Renal cortex interstitium (tissue), 11 donors: ENCODE data around the gene C8G. TPM values are rescaled to one million over a fixed set of nuclear protein-coding genes. Genes with fewer than 3 reads are reported as not detected.

ENCODE experiments used
- DNase-seq, 11 donors: peaks; one replicate each; pipeline ENCODE4 v3.0.0-alpha.2; 2013; ENCODE audit warnings: low read depth in 9 of 11, low spot score in 4 of 11; ENCODE audit errors: extremely low read depth in 1 of 11
- polyA plus RNA-seq, 3 donors: library from polyadenylated mRNA; unstranded; fragments of 120-200 nt; gene quantifications; one replicate each; pipeline ENCODE4 v1.2.1, GENCODE V29; 2013; ENCODE audit not compliant: insufficient read length in 3 of 3

Gene C8G
- polyA plus RNA-seq, 3 donors, result 0.44 to 1.4 (median 0.57) TPM

DNA sequence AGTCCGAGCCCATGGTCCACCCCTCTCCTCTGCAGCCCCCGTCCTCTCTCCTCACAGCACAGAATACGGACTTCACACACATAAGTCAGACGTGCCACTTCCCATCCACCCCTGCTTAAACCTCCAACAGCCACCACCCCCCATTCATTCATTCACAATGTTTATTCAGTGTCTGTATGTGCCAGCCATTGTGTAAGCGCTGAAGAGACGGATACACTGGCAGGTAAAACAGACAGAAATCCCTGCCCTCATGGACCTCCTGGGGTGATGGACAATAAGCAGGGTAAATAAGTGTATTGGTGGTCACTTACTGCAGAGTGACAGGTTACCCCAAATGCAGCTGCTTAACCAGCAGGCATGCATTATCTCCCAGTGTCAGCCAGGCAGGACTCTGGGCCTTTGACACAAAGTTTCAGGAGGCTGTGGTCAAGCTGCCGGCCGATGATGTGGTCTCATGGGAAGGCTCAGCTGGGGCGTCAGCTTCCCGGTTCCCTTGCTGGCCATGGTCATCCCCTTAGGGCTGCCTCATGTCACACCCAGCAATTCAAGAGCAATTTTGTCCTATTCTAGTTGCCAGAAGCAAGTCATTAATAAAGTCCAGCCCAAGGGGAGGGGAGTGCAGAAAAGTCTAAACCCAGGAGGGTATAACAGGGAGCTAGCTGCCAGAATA is 45.3 kb downstream of the C8G start:
- no peak for DNase-seq

DNA sequence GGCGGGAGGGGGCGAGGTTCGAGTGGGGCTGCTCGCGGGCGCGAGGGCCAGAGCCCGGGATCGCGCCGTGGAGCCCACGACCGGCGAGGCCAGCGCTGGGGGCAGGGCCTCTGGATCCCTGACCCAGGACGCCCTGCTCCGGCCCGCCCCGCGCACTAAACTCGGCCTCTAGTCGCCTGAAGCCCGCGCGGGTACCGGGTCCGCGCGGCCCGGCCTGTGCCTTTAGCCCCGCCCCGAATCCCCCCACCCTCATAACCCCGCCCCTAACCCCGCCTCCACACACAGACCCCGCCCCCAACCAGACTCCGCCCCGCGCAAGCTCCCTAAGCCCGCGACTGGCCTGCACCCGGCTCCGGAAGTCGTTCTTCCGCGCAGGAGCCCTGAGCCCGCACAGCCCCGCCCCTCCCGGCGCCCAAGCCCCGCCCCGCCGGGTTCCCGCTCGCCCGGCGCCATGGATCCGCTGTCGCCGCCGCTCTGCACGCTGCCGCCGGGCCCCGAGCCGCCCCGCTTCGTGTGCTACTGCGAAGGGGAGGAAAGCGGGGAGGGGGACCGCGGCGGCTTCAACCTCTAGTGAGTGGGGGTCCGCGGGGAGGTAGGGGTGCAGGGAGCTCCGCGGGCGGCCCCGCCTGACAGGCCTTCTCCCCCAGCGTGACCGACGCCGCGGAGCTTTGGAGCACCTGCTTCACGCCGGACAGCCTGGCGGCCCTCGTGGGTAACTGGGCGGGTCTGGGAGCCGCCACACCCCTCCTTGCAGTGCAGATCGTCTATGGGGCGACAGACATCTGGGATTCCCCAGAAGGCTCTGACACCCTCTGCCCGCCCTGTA is 47.2 kb downstream of the C8G start, which contains the start of gene PAXX:
PAXX (plus strand) TSS at position 430 of the 826 bp plus-strand sequence; CDS start at position 452, 22 bp downstream.
- DNase-seq, result peak in 10 of 11 donors; percentile 47 to 87 (median 80)

DNA sequence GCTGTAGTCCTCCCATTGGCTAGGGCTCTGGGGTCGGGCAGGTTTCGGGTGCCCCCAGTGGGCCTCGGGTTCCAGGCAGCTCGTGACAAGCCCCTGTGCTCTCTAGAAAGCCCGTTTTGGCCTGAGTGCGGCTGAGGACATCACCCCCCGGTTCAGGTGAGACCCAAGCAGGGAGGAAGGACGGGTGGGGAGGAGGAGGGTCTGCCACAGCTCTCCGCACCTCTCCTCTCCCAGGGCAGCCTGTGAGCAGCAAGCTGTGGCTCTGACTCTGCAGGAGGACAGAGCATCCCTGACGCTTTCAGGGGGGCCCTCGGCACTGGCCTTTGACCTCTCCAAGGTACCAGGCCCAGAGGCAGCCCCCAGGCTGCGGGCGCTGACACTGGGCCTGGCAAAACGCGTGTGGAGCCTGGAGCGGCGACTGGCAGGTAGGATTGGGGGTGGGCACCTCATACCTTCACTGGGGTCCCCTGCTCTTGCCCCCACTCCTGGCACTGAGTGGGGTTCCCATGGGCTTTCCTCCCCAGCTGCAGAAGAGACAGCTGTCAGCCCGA is 47.9 kb downstream of the C8G start:
- no peak for DNase-seq

DNA sequence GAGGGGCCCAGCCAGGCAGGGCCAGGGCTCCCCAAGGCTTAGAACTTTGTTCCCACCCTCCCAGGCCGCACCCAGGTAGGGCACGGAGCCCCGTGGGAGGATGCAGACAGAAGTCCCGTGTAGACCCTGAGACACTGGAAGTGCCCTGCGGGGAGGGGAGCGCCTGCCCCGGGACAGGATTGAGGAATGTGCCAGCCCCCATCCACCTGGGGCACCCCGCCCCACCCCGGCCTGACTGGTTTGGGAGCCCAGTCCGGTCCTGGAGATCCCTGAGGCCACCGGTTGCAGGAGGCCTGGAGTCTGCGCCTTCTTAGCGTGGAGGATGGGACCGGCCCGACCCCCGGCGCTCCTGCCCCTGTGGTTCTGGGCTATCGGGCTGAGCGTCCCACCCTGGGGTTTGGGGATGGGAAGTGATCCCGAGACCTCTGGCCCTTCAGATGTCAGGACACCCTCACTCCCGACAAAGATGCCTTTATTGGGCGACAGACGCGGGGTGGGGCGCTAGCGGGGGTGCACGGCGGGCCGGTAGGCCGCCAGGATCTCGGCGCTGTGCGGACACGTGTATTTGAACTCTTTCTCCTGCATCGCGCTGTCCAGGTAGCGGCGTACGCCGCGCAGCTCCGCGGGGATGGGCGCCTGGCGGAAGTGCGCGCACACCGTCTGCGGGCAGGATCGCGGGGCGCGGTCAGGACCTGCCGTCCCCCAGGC is 49.3 kb downstream of the C8G start:
- DNase-seq, result no peak

DNA sequence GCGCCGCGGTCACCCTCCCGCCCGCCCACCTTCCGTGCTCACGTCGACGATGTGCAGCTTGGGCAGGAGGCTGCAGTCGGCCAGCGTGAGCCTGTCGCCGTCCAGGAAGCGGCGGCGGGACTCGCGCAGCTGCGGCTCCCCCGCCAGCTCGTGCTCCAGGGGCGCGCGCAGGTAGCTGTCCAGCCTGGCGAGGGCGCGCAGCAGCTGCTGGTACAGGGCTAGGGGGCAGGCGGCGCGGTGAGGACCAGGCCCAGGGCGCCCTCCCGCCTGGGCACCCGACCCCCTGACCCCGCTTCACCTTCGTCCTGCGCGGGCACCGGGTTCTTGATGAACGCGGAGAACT is 49.8 kb downstream of the C8G start:
- DNase-seq, result no peak

DNA sequence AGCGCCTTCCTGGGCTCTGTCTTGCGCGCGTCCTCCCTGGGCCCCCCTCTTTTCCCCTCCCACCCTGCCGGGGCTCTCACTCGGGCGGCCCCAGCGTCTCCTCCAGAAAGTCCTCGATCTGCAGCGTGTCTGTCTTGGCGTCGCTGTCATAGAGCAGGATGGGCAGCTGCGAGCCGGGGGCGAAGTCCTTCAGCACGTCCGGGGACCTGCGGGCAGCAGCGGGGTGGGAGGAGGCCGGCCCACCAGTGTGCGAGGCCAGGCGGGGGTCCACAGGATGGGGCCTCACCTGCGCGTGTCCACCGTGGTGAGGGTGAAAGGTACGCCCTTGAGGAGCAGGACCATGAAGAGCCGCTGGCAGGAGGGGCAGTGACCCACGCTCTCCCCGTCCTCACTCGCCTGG is 50.3 kb downstream of the C8G start:
- DNase-seq, result no peak

DNA sequence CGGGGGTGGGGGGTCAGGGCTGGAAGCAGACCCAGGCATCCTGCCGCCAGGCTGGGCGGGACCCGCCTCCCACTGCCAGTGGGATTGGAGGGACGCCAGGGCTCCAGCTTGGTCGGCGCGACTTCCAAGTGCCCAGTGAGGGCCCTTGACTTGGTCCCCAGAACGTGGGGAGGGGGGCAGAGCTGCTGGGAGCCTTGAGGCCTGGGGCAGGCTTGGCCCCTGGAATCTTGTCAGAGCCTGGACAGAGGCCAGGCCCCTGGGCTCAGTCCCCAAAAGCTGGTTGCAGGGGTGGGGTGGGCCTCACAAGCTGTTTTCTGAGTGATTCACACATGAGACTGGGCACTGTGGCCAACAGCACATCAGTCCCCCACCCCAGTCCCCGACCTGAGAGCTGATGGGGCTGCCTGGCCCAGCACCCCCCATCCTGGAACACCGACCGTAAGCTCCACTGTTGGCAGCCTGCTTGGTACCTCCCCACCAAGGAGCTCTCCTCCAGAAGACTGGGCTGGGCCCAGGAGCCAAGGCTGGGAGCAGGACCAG is 50.8 kb downstream of the C8G start:
- no peak for DNase-seq

Other genes with a start within 250 kb of the C8G start
- gene DIPK1B, start 232.7 kb upstream of the C8G start, polyA plus RNA-seq, result 10 to 100 TPM; 27.0 to 41.9 (median 38.8) TPM
- gene LCN10, start 202.3 kb upstream of the C8G start, polyA plus RNA-seq, result 1 to 10 TPM in 2 of 3 donors, under 1 TPM in 1; 0.95 to 2.8 (median 2.5) TPM
- gene LCN6, start 196.7 kb upstream of the C8G start, polyA plus RNA-seq, result not detected
- under 1 TPM in 2 of 3 donors, not detected in 1; 0.14 to 0.26 TPM for gene LCN8, start 187.0 kb upstream of the C8G start, polyA plus RNA-seq
- gene LCN15, start 180.7 kb upstream of the C8G start, polyA plus RNA-seq, result under 1 TPM in 2 of 3 donors, not detected in 1; 0.06 to 0.16 TPM
- 10 to 100 TPM; 53.5 to 81.8 (median 70.3) TPM for gene TMEM141, start 153.9 kb upstream of the C8G start, polyA plus RNA-seq
- 1 to 10 TPM; 3.1 to 7.4 (median 5.8) TPM for gene CCDC183, start 148.9 kb upstream of the C8G start, polyA plus RNA-seq
- 10 to 100 TPM; 59.2 to 79.6 (median 70.5) TPM for gene RABL6, start 137.3 kb upstream of the C8G start, polyA plus RNA-seq
- gene AJM1, start 102.8 kb upstream of the C8G start, polyA plus RNA-seq, result 1 to 10 TPM in 2 of 3 donors, under 1 TPM in 1; 0.64 to 1.7 (median 1.5) TPM
- gene PHPT1, start 95.8 kb upstream of the C8G start, polyA plus RNA-seq, result 100 to 1,000 TPM in 1 of 3 donors, 10 to 100 TPM in 2; 63.4 to 111 (median 93.7) TPM
- gene MAMDC4, start 92.9 kb upstream of the C8G start, polyA plus RNA-seq, result 10 to 100 TPM in 1 of 3 donors, 1 to 10 TPM in 2; 4.8 to 10.9 (median 9.9) TPM
- 100 to 1,000 TPM; 322 to 427 (median 394) TPM for gene EDF1, start 78.9 kb upstream of the C8G start, polyA plus RNA-seq
- 10 to 100 TPM; 10.2 to 15.9 (median 14.7) TPM for gene TRAF2, start 58.7 kb upstream of the C8G start, polyA plus RNA-seq
- gene FBXW5, start 505 bp upstream of the C8G start, polyA plus RNA-seq, result 10 to 100 TPM; 33.7 to 58.7 (median 54.3) TPM
- 10 to 100 TPM; 17.8 to 47.3 (median 24.5) TPM for gene LCN12, start 7.0 kb downstream of the C8G start, polyA plus RNA-seq
- gene PTGDS, start 32.3 kb downstream of the C8G start, polyA plus RNA-seq, result 100 to 1,000 TPM in 1 of 3 donors, 10 to 100 TPM in 2; 42.1 to 113 (median 66.3) TPM
- gene LCNL1, start 37.8 kb downstream of the C8G start, polyA plus RNA-seq, result under 1 TPM; 0.14 to 0.40 (median 0.39) TPM
- 10 to 100 TPM; 23.7 to 40.2 (median 39.3) TPM for gene PAXX, start 47.2 kb downstream of the C8G start, polyA plus RNA-seq
- gene CLIC3, start 51.3 kb downstream of the C8G start, polyA plus RNA-seq, result under 1 TPM; 0.37 to 0.75 (median 0.39) TPM
- gene ABCA2, start 83.0 kb downstream of the C8G start, polyA plus RNA-seq, result 10 to 100 TPM; 43.4 to 66.6 (median 61.6) TPM
- under 1 TPM; 0.07 to 0.15 (median 0.12) TPM for gene FUT7, start 86.8 kb downstream of the C8G start, polyA plus RNA-seq
- 10 to 100 TPM; 12.9 to 38.4 (median 31.5) TPM for gene NPDC1, start 100.9 kb downstream of the C8G start, polyA plus RNA-seq
- 1 to 10 TPM; 4.3 to 5.3 (median 4.7) TPM for gene ENTPD2, start 108.8 kb downstream of the C8G start, polyA plus RNA-seq
- 1 to 10 TPM; 6.6 to 9.2 (median 6.8) TPM for gene SAPCD2, start 125.3 kb downstream of the C8G start, polyA plus RNA-seq
- gene UAP1L1, start 132.3 kb downstream of the C8G start, polyA plus RNA-seq, result 1 to 10 TPM; 4.9 to 9.2 (median 5.7) TPM
- 10 to 100 TPM; 46.1 to 62.1 (median 55.3) TPM for gene MAN1B1, start 141.7 kb downstream of the C8G start, polyA plus RNA-seq
- gene DPP7, start 169.5 kb downstream of the C8G start, polyA plus RNA-seq, result 10 to 100 TPM; 15.2 to 30.6 (median 24.7) TPM
- gene GRIN1, start 193.9 kb downstream of the C8G start, polyA plus RNA-seq, result under 1 TPM in 1 of 3 donors, not detected in 2; 0.34 TPM
- gene LRRC26, start 224.8 kb downstream of the C8G start, polyA plus RNA-seq, result under 1 TPM in 1 of 3 donors, not detected in 2; 0.14 TPM
- gene TMEM210, start 226.8 kb downstream of the C8G start, polyA plus RNA-seq, result not detected
- 10 to 100 TPM; 35.5 to 56.7 (median 49.2) TPM for gene ANAPC2, start 243.3 kb downstream of the C8G start, polyA plus RNA-seq
- 10 to 100 TPM; 36.9 to 62.9 (median 49.8) TPM for gene SSNA1, start 243.4 kb downstream of the C8G start, polyA plus RNA-seq